ENCODE data around the gene ABHD2. TPM values are rescaled to one million over a fixed set of nuclear protein-coding genes. Genes with fewer than 3 reads are reported as not detected.

ABHD2 gene
- total RNA-seq, 4 donors from 2014 or later: 27.4 to 117 (median 54.2) TPM

DNA sequence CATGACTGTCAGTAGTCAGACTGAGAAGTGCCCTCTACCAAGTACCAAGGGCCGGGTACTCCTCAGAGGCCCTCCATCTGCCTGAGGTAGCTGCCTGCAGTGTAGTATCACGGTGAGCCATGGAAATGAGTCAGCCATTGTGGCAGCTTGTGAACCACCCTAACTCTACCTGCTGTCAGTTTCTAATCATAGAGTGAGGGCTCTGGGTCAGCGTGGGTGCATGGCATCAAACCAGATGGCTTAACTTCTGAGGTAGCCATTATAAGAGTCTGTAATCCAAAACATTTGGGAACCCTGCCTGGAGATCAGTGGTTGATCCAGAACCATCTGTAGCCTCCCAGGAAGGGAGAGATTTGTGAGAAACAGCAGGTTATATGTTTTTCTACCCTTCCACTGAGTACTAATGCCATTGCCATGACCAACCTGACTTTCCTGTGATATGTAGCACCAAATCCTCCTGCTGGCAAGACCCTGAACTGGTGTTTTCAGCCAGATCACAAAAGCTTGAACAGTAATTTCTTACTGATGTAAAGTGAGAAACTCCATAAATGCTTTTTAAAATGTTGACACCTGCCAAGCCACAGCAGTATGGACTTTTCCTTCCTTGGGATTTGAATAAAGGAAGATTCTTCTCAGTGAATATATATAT is 38.9 kb downstream of the ABHD2 start:
- DNase-seq: no peak
- H3K9me3 ChIP-seq: no peaks in the 10 kb centered on the region
- peaks cover 0 to 9% of the 10 kb centered on the region in 2 donors for H3K4me1 ChIP-seq
- TF ChIP-seq CTCF (IDR thresholded peaks at IDR 0.05): no peak
- no peak for TF ChIP-seq POLR2A (IDR thresholded peaks at IDR 0.05)
- H3K4me3 ChIP-seq: no peak overlapping the region
- H3K27ac ChIP-seq: no peak overlapping the region
- H3K36me3 ChIP-seq: no peaks in the 10 kb centered on the region
- intact Hi-C loops (cut with DNase I; ENCODE audit: low total_unique reads): no loop called here
- H3K27me3 ChIP-seq: no peaks in the 10 kb centered on the region

GRCh38 chr15:89128320-89129122 is 40.3 kb downstream of the ABHD2 start:
- H3K27ac ChIP-seq: peak overlapping the region; percentile 46 to 58
- no peaks in the 10 kb centered on the region for H3K36me3 ChIP-seq
- TF ChIP-seq POLR2A (IDR thresholded peaks at IDR 0.05) (no peak), CTCF (IDR thresholded peaks at IDR 0.05) (no peak)
- no peaks in the 10 kb centered on the region for H3K27me3 ChIP-seq
- DNase-seq: no peak
- H3K4me1 ChIP-seq: peaks cover 0 to 9% of the 10 kb centered on the region in 2 donors
- no peaks in the 10 kb centered on the region for H3K9me3 ChIP-seq
- H3K4me3 ChIP-seq: no peak overlapping the region
- intact Hi-C loops (cut with DNase I; ENCODE audit: low total_unique reads): no loop called here

DNA sequence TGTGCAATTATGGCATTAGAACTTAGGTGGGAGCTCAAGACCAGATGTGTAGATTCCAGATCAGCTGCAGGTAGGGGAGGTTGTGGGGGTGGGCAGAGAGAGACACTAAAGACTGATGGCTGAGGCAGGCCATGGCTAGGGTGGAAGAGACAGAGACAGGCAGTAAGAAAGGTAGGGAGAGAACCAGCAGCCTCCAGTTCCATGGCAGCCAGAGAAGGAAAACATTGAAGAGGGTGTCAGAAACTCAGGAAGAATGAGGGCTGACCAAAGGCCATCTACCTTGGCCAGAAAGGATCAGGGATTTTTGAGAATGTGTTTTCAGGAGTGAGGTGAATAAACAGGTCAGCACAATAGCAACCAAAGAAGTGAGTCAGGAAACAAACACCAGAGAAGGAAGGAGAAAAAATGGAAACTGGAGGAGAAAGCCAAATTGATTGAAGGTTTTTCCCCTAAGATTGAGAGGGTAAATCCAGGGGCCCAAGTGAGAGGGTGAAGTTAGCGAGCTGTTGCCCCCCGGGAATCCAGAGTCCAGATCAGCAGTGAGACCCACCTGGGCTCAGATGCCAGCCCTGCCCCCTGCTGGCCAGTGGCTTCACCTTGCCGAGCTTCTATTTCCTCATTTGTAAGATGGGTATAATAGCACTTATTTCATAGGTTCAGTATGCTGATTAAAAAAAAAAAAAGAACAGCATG is 41.0 kb downstream of the ABHD2 start:
- Histone ChIP-seq H3K27ac (peak overlapping the region; percentile 46 to 58), H3K4me1 (peaks cover 0 to 9% of the 10 kb centered on the region in 2 donors), H3K9me3 (no peaks in the 10 kb centered on the region), H3K36me3 (no peaks in the 10 kb centered on the region), H3K27me3 (no peaks in the 10 kb centered on the region), H3K4me3 (no peak overlapping the region)
- intact Hi-C loops (cut with DNase I; ENCODE audit: low total_unique reads): no loop called here
- TF ChIP-seq POLR2A (IDR thresholded peaks at IDR 0.05): no peak
- TF ChIP-seq CTCF (IDR thresholded peaks at IDR 0.05): peak; percentile 39 to 65 (median 56)
- DNase-seq: peak; percentile 50 to 52

GRCh38 chr15:89129816-89130134 is 41.5 kb downstream of the ABHD2 start:
- Histone ChIP-seq H3K36me3 (no peaks in the 10 kb centered on the region), H3K27ac (peak overlapping the region in 1 of 2 donors; percentile 58), H3K27me3 (no peaks in the 10 kb centered on the region), H3K9me3 (no peaks in the 10 kb centered on the region), H3K4me1 (peaks cover 0 to 11% of the 10 kb centered on the region in 2 donors), H3K4me3 (no peak overlapping the region)
- TF ChIP-seq POLR2A (IDR thresholded peaks at IDR 0.05) (no peak), CTCF (IDR thresholded peaks at IDR 0.05) (no peak)
- intact Hi-C loops (cut with DNase I; ENCODE audit: low total_unique reads): no loop called here
- no peak for DNase-seq

DNA sequence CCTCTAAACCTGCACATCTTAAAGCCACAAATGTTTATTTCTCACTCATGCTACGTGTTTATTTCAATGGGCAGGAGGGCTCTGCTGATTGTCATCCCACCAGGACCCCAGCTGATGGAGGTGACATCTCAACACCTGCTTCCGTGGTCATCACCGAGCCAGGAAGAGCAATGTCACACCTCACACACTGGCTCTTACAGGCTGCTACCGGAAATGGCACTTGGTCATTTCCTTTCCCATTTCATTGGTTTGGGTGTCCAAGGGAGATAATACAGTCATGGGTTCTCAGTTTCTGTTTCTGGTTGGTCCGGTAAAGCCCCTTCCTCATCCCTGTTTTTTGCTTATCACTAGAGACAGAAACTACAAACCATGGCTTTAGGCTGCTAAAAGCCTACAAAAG is 41.9 kb downstream of the ABHD2 start:
- TF ChIP-seq CTCF (IDR thresholded peaks at IDR 0.05) (no peak), POLR2A (IDR thresholded peaks at IDR 0.05) (no peak)
- Histone ChIP-seq H3K27ac (no peak overlapping the region), H3K27me3 (no peaks in the 10 kb centered on the region), H3K36me3 (no peaks in the 10 kb centered on the region), H3K4me1 (peaks cover 0 to 11% of the 10 kb centered on the region in 2 donors), H3K9me3 (no peaks in the 10 kb centered on the region), H3K4me3 (no peak overlapping the region)
- intact Hi-C loops (cut with DNase I; ENCODE audit: low total_unique reads): no loop called here
- DNase-seq: no peak
